Neural cell (in vitro differentiated cells): ENCODE results near the gene PCNX4. TPM values are rescaled to one million over a fixed set of nuclear protein-coding genes. Genes with fewer than 3 reads are reported as not detected.
A peak's percentile ranks its signal among the peaks of the same experiment; 100 is the strongest.

ENCODE experiments used
- H2AFZ ChIP-seq: fragments of 200-600, 300-800 bp; sonication (generic), shearing (Covaris generic); 2 replicates; pipeline ENCODE4 v1.6.0; 2014; ENCODE audit warnings: low read depth, mild to moderate bottlenecking, antibody characterized with exemption, low read length, moderate library complexity
- H3F3A ChIP-seq: fragments of 200-600 bp; shearing (Covaris generic); 2 replicates; pipeline ENCODE4 v1.6.1; 2016; ENCODE audit warnings: mild to moderate bottlenecking, moderate library complexity, mixed read lengths, antibody characterized with exemption, low read length; ENCODE audit not compliant: insufficient read depth, poor library complexity, severe bottlenecking
- H3K27ac ChIP-seq: fragments of 200-600, 300-800 bp; sonication (generic), shearing (Covaris generic); 2 replicates; pipeline ENCODE4 v1.5.1; 2014; ENCODE audit warnings: mild to moderate bottlenecking, low read length, moderate library complexity
- H3K27me3 ChIP-seq: fragments of 300-800, 200-600 bp; sonication (generic), shearing (Covaris generic); 2 replicates; pipeline ENCODE4 v1.6.0; 2014; ENCODE audit warnings: mild to moderate bottlenecking, low read depth, low read length, moderate library complexity; ENCODE audit not compliant: insufficient read depth
- H3K36me3 ChIP-seq: fragments of 300-800, 200-600 bp; sonication (generic), shearing (Covaris generic); 2 replicates; pipeline ENCODE4 v1.5.1; 2014; ENCODE audit warnings: mild to moderate bottlenecking, antibody characterized with exemption, low read length, moderate library complexity; ENCODE audit not compliant: insufficient read depth
- H3K4me2 ChIP-seq: fragments of 300-800, 200-600 bp; sonication (generic), shearing (Covaris generic); 2 replicates; pipeline ENCODE4 v1.6.0; 2014; ENCODE audit warnings: mild to moderate bottlenecking, low read length
- H3K4me3 ChIP-seq: fragments of 300-800, 200-600 bp; sonication (generic), shearing (Covaris generic); 2 replicates; pipeline ENCODE4 v1.5.1; 2014; ENCODE audit warnings: mild to moderate bottlenecking, low read length, moderate library complexity
- H3K79me2 ChIP-seq: fragments of 200-600 bp; shearing (Covaris generic); replicated peaks from 2 replicates; pipeline ENCODE4 v1.6.0; 2014; ENCODE audit warnings: mild to moderate bottlenecking, low read length, moderate library complexity; ENCODE audit not compliant: insufficient read depth
- H3K9ac ChIP-seq: fragments of 300-800, 200-600 bp; sonication (generic), shearing (Covaris generic); 2 replicates; pipeline ENCODE4 v1.6.1; 2016; ENCODE audit warnings: mild to moderate bottlenecking, low read length, mixed read lengths
- H3K9me2 ChIP-seq: fragments of 200-600 bp; shearing (Covaris generic); 2 replicates; pipeline ENCODE4 v1.6.1; 2016; ENCODE audit warnings: mild to moderate bottlenecking, low read length, mixed read lengths; ENCODE audit not compliant: insufficient read depth
- H3K9me3 ChIP-seq: fragments of 200-600, 300-800 bp; sonication (generic), shearing (Covaris generic); 2 replicates; pipeline ENCODE4 v1.6.1; 2016; ENCODE audit warnings: mild to moderate bottlenecking, mixed run types, low read length, moderate library complexity, mixed read lengths
- H4K20me1 ChIP-seq: fragments of 200-600 bp; shearing (Covaris generic); 2 replicates; pipeline ENCODE4 v1.6.1; 2016; ENCODE audit warnings: mild to moderate bottlenecking, mixed run types; ENCODE audit not compliant: insufficient read depth
- CTCF ChIP-seq: fragments of 450-650 bp; IDR thresholded peaks from 2 replicates; pipeline ENCODE4 v1.5.1; 2014; ENCODE audit warnings: antibody characterized with exemption, mild to moderate bottlenecking, moderate library complexity; ENCODE audit not compliant: poor library complexity, severe bottlenecking
- EP300 ChIP-seq: fragments of 450-650 bp; conservative IDR thresholded peaks from 2 replicates; pipeline ENCODE4 v1.6.1; 2014; ENCODE audit warnings: antibody characterized with exemption, mild to moderate bottlenecking, moderate library complexity; ENCODE audit not compliant: poor library complexity, severe bottlenecking
- EZH2 ChIP-seq: fragments of 200-600, 300-800 bp; shearing (Covaris generic), sonication (generic); IDR thresholded peaks from 2 replicates; pipeline ENCODE4 v1.6.1; 2014; ENCODE audit warnings: antibody characterized with exemption, low read length, borderline replicate concordance, mild to moderate bottlenecking; ENCODE audit not compliant: insufficient read depth, poor library complexity, severe bottlenecking
- MXI1 ChIP-seq: fragments of 450-650 bp; conservative IDR thresholded peaks from 2 replicates; pipeline ENCODE4 v1.6.1; 2014; ENCODE audit warnings: antibody characterized with exemption, mild to moderate bottlenecking; ENCODE audit not compliant: poor library complexity, severe bottlenecking
- POLR2AphosphoS5 ChIP-seq: IDR thresholded peaks from 2 replicates; pipeline ENCODE4 v1.6.1; 2012
- RAD21 ChIP-seq: fragments of 450-650 bp; conservative IDR thresholded peaks from 2 replicates; pipeline ENCODE4 v1.6.1; 2014; ENCODE audit warnings: antibody characterized with exemption, mild to moderate bottlenecking, moderate library complexity
- REST ChIP-seq: IDR thresholded peaks from 2 replicates; pipeline ENCODE4 v1.6.1; 2012; ENCODE audit warnings: borderline replicate concordance
- SMC3 ChIP-seq: fragments of 450-650 bp; conservative IDR thresholded peaks from 2 replicates; pipeline ENCODE4 v1.6.1; 2014; ENCODE audit warnings: antibody characterized with exemption, mild to moderate bottlenecking, moderate library complexity; ENCODE audit not compliant: poor library complexity
- TAF1 ChIP-seq: IDR thresholded peaks from 2 replicates; pipeline ENCODE4 v1.6.1; 2012; ENCODE audit warnings: low read depth
- polyA plus RNA-seq: library from polyadenylated mRNA; depleted of rRNA; stranded (reverse); fragments of >200 nt; gene quantifications from 2 replicates; pipeline ENCODE4 v1.2.3, GENCODE V29; 2014

Gene PCNX4
- polyA plus RNA-seq, 1 donor from 2014 or later, result 117 TPM

- H3K27ac ChIP-seq, result no peak overlapping the region
- peak overlapping the region; percentile 92 for H3K4me3 ChIP-seq
- H3K9ac ChIP-seq, result no peak overlapping the region
Observed at GRCh38 chr14:60166142-60166541, 74.4 kb downstream of the PCNX4 start.

GRCh38 chr14:60169722-60170121 lies 78.0 kb downstream of the PCNX4 start:
- Histone ChIP-seq H3K4me2 (no peak overlapping the region), H3K79me2 (no peaks in the 10 kb centered on the region), H3K4me3 (no peak overlapping the region), H3K9me2 (no peaks in the 10 kb centered on the region), H3K27ac (no peak overlapping the region), H3K36me3 (no peaks in the 10 kb centered on the region), H3K9me3 (no peaks in the 10 kb centered on the region), H4K20me1 (no peaks in the 10 kb centered on the region), H3K9ac (no peak overlapping the region), H3K27me3 (no peaks in the 10 kb centered on the region), H2AFZ (no peak overlapping the region), H3F3A (peaks cover 6% of the 10 kb centered on the region)
- no peak for TF ChIP-seq EP300
- no peak for TF ChIP-seq SMC3
- TF ChIP-seq MXI1, result no peak
- no peak for TF ChIP-seq REST
- TF ChIP-seq RAD21, result no peak
- TF ChIP-seq POLR2AphosphoS5, result no peak
- TF ChIP-seq CTCF, result no peak

More at GRCh38 chr14:60166142-60166541, 74.4 kb downstream of the PCNX4 start:
- peak overlapping the region; percentile 56 for H2AFZ ChIP-seq
- no peaks in the 10 kb centered on the region for H4K20me1 ChIP-seq
- no peaks in the 10 kb centered on the region for H3K9me2 ChIP-seq
- peaks cover 6% of the 10 kb centered on the region for H3F3A ChIP-seq
- H3K27me3 ChIP-seq, result no peaks in the 10 kb centered on the region
- H3K4me2 ChIP-seq, result peak overlapping the region; percentile 73
- H3K36me3 ChIP-seq, result no peaks in the 10 kb centered on the region
- no peak for TF ChIP-seq EP300
- TF ChIP-seq REST, result no peak
- no peak for TF ChIP-seq CTCF
- TF ChIP-seq EZH2, result no peak
- no peak for TF ChIP-seq SMC3
- no peak for TF ChIP-seq TAF1
- no peak for TF ChIP-seq POLR2AphosphoS5
- TF ChIP-seq MXI1, result no peak
- H3K9me3 ChIP-seq, result no peaks in the 10 kb centered on the region
- peaks cover 13% of the 10 kb centered on the region for H3K79me2 ChIP-seq
